Measurements from ENCODE around the gene MARF1. TPM values are rescaled to one million over a fixed set of nuclear protein-coding genes. Genes with fewer than 3 reads are reported as not detected.
A peak's percentile ranks its signal among the peaks of the same experiment; 100 is the strongest.

Gene MARF1
- polyA plus RNA-seq, 1 experiment = 25.2 TPM

DNA sequence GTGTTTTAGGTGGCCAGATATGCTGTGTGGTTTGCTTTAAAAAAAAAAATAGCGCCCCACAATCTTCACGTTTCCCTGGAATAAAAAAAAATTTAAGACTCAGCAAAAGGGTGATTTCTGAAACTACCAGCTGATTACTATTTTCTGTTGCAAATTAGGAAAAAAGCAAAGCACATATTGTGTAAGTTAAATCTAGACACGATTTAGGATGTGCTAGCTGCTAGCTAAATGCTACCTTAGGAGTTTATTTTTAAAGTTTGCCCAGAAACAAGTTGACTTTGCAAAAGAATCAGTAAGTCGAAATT, 944 bp upstream of the MARF1 start:
- CTCF ChIA-PET = interaction anchor here (0.6 to 2.7 kb wide), 8 partner anchors 10 to 552 kb away, joined by 3 to 10 read pairs (median 4); no protein-coding TSS in a partner anchor
- Histone ChIP-seq H3K4me3 (ENCODE audit: low read depth, low read length) (peak overlapping the region; percentile 99), H3K36me3 (ENCODE audit: control insufficient read depth, insufficient read depth, low read length) (no peaks in the 10 kb centered on the region), H3K27me3 (ENCODE audit: control insufficient read depth, insufficient read depth, low read length) (no peaks in the 10 kb centered on the region)
- TF ChIP-seq, protein P1, sequence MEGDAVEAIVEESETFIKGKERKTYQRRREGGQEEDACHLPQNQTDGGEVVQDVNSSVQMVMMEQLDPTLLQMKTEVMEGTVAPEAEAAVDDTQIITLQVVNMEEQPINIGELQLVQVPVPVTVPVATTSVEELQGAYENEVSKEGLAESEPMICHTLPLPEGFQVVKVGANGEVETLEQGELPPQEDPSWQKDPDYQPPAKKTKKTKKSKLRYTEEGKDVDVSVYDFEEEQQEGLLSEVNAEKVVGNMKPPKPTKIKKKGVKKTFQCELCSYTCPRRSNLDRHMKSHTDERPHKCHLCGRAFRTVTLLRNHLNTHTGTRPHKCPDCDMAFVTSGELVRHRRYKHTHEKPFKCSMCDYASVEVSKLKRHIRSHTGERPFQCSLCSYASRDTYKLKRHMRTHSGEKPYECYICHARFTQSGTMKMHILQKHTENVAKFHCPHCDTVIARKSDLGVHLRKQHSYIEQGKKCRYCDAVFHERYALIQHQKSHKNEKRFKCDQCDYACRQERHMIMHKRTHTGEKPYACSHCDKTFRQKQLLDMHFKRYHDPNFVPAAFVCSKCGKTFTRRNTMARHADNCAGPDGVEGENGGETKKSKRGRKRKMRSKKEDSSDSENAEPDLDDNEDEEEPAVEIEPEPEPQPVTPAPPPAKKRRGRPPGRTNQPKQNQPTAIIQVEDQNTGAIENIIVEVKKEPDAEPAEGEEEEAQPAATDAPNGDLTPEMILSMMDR (IDR thresholded peaks at IDR 0.05; ENCODE audit: insufficient read depth, low read depth, low read length) = no peak
- POLR2A ChIA-PET = interaction anchor here (0.6 kb wide), 2 partner anchors 108 to 588 kb away, joined by 3 to 4 read pairs; no protein-coding TSS in a partner anchor
- no peak for DNase-seq (ENCODE audit: low read depth)

DNA sequence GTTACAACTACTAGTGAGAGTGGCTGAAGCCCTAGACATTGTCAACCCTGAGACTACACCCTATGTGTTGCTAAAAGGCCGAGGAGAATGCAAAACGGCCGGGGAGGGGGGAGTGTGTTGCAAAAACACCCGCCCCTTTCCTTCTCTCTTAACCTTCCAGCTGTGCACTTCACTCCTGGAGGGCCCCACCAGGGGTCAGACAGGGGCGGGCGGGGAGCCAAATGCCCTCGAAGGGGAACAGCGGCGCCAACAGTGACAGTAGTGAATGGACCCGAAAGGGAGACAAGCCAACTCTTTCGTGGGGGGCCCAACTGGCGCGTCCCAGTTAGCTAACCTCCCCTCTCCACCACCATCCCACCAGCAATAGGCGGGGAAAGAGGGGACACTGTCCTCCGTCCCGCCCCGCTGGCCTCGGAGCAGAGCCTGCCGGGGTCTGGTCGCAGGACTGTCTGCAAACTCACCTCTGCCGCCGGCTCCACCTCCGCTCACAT, 352 bp downstream of the MARF1 start:
- ChIA-PET CTCF (interaction anchor here (0.6 to 2.7 kb wide), 6 partner anchors 11 to 535 kb away, joined by 3 to 10 read pairs (median 4); no protein-coding TSS in a partner anchor), POLR2A (interaction anchor here (0.6 kb wide), 1 partner anchor 1264 kb away, joined by 14 read pairs; no protein-coding TSS in a partner anchor)
- TF ChIP-seq, protein P1 (IDR thresholded peaks at IDR 0.05; ENCODE audit: insufficient read depth, low read depth, low read length) = peak; percentile 48
- no peak for DNase-seq (ENCODE audit: low read depth)
- H3K36me3 ChIP-seq (ENCODE audit: control insufficient read depth, insufficient read depth, low read length) = no peaks in the 10 kb centered on the region
- peak overlapping the region; percentile 99 for H3K4me3 ChIP-seq (ENCODE audit: low read depth, low read length)
- H3K27me3 ChIP-seq (ENCODE audit: control insufficient read depth, insufficient read depth, low read length) = no peaks in the 10 kb centered on the region

DNA sequence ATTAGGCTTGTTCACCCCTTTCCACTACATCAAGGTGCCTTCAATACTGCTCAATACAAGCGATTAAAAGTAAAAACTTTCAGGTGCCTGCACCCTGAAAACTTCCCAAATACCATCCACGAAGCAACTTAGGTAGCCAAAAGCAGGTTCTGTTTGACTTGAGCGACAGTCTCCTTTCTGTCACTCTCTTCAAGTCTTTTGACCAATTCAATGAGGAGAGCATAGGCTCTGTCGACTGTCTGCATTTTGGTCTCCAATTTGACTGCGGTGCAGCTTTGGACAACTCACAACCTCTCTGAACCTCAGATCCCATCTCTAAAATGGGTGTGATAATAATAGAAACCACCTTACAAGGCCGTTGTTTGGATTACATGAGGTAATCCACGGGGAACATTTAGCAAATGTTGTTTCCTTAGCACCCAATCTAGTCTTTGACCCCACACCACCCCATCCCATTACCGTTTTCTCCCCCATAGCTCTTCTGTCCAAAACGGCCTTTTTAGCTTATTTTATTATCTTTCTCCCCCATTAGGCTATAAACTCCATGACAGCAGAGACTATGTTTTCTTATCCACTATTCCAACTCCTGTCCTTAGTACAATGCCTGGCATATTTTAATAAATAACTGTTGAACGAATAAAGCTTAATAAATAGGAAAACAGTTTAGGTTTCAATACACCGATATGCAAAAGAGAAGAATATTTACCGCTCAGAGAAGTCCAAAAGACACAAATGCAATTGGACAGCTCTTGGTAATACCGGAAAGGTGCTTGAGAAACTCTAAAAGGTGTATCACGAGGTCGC, 999 bp downstream of the MARF1 start:
- POLR2A ChIA-PET = no interaction called here
- TF ChIP-seq, protein P1 (IDR thresholded peaks at IDR 0.05; ENCODE audit: insufficient read depth, low read depth, low read length) = no peak

GRCh38 chr16:15640966-15641365, 2.0 kb downstream of the MARF1 start:
- POLR2A ChIA-PET = no interaction called here
- Histone ChIP-seq H3K36me3 (ENCODE audit: control insufficient read depth, insufficient read depth, low read length) (peaks cover 5% of the 10 kb centered on the region), H3K27me3 (ENCODE audit: control insufficient read depth, insufficient read depth, low read length) (no peaks in the 10 kb centered on the region), H3K4me3 (ENCODE audit: low read depth, low read length) (no peak overlapping the region)
- DNase-seq (ENCODE audit: low read depth) = no peak
- CTCF ChIA-PET = interaction anchor here (0.6 kb wide), 1 partner anchor 431 kb away, joined by 3 read pairs; no protein-coding TSS in a partner anchor
- TF ChIP-seq, protein P1 (IDR thresholded peaks at IDR 0.05; ENCODE audit: insufficient read depth, low read depth, low read length) = no peak

More for the DNA sequence above, 999 bp downstream of the MARF1 start:
- CTCF ChIA-PET = interaction anchor here (0.6 to 2.7 kb wide), 4 partner anchors 20 to 430 kb away, joined by 3 to 10 read pairs (median 4); no protein-coding TSS in a partner anchor
- Histone ChIP-seq H3K27me3 (ENCODE audit: control insufficient read depth, insufficient read depth, low read length) (no peaks in the 10 kb centered on the region), H3K4me3 (ENCODE audit: low read depth, low read length) (peak overlapping the region; percentile 99), H3K36me3 (ENCODE audit: control insufficient read depth, insufficient read depth, low read length) (peaks cover 4% of the 10 kb centered on the region)
- no peak for DNase-seq (ENCODE audit: low read depth)

- ChIA-PET POLR2A (no interaction called here), CTCF (interaction anchor here (0.6 to 1.0 kb wide), 3 partner anchors 66 to 386 kb away, joined by 3 read pairs; no protein-coding TSS in a partner anchor)
- Histone ChIP-seq H3K36me3 (ENCODE audit: control insufficient read depth, insufficient read depth, low read length) (peaks cover 10% of the 10 kb centered on the region), H3K27me3 (ENCODE audit: control insufficient read depth, insufficient read depth, low read length) (no peaks in the 10 kb centered on the region), H3K4me3 (ENCODE audit: low read depth, low read length) (no peak overlapping the region)
- TF ChIP-seq, protein P1 (IDR thresholded peaks at IDR 0.05; ENCODE audit: insufficient read depth, low read depth, low read length) = no peak
- no peak for DNase-seq (ENCODE audit: low read depth)
Observed at GRCh38 chr16:15639061-15639568, 3.8 kb downstream of the MARF1 start.

Measured in BJ (cell line).